Spinal cord (tissue), 10 donors: ENCODE measurements around the gene FADS3. TPM values are rescaled to one million over a fixed set of nuclear protein-coding genes. Genes with fewer than 3 reads are reported as not detected.
A peak's percentile ranks its signal among the peaks of the same experiment; 100 is the strongest.

Source experiments
- DNase-seq, 6 donors: peaks; one replicate each; pipeline versions ENCODE4 v3.0.0 to v3.0.0-alpha.2; 2013 to 2015; ENCODE audit warnings: low spot score in 6 of 6, low read depth in 4 of 6
- H3K27ac ChIP-seq: one replicate; pipeline ENCODE4 v1.5.1; 2013; ENCODE audit warnings: low read depth, low read length, control low read depth
- H3K27me3 ChIP-seq: one replicate; pipeline ENCODE4 v1.6.1; 2013; ENCODE audit warnings: low read length; ENCODE audit not compliant: control insufficient read depth, insufficient read depth
- H3K36me3 ChIP-seq: one replicate; pipeline ENCODE4 v1.6.1; 2013; ENCODE audit warnings: low read length; ENCODE audit not compliant: control insufficient read depth, insufficient read depth
- H3K4me1 ChIP-seq: one replicate; pipeline ENCODE4 v1.6.1; 2013; ENCODE audit warnings: low read length; ENCODE audit not compliant: control insufficient read depth, insufficient read depth
- H3K4me3 ChIP-seq: one replicate; pipeline ENCODE4 v1.5.1; 2013; ENCODE audit warnings: low read depth, low read length, control low read depth
- H3K9me3 ChIP-seq: one replicate; pipeline ENCODE4 v1.6.1; 2013; ENCODE audit warnings: low read length; ENCODE audit not compliant: control insufficient read depth, insufficient read depth
- WGBS: methylation state at CpG from one replicate; pipeline ENCODE4 v1.1.5; 2013; ENCODE audit warnings: missing lambda C conversion rate; ENCODE audit not compliant: insufficient coverage; 5-methylcytosine and 5-hydroxymethylcytosine counted together
- polyA plus RNA-seq, 2 donors: library from polyadenylated mRNA; unstranded; fragments of 120-200 nt; gene quantifications; one replicate each; pipeline ENCODE4 v1.2.1, GENCODE V29; 2013; ENCODE audit not compliant: insufficient read length in 2 of 2
- total RNA-seq, 2 donors: library from RNA; depleted of rRNA in 1 of 2; stranded (reverse); fragments of 120-200 nt in 1 of 2; fragments of >200 nt in 1 of 2; gene quantifications; one replicate each; pipeline versions ENCODE4 v1.2.3 to v1.2.4, GENCODE V29; 2013 to 2014
- donor health status: healthy.

FADS3 gene
- total and polyA plus RNA-seq, 4 donors, result 41.1 to 66.9 (median 60.3) TPM

DNA sequence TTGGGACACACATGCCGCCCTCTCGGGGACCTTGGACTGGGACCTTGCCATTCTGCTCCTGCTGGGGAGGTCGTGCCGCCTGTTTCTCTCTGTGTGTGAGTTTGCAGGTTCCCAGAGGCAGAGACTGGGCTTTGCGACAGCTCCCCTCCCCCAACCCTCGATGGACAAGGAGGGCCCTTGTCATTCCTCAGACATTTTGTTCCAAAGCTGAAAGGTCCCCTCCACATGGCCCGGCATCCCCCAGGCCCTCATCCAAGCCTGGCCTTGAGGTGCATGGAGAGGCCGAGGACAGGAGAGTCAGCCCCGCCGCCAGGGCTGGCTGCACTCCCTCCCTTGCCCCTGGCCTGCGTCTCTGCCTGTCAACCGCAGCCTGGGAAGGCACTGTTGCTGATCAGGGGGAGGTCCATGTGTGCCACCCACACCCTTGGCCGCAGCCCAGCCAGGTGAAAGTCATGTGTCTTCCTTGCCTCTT is 37.6 kb downstream of the FADS3 start:
- H3K27me3 ChIP-seq, result no peaks in the 10 kb centered on the region
- no peaks in the 10 kb centered on the region for H3K9me3 ChIP-seq
- DNase-seq, result peak in 2 of 6 donors; percentile 23 to 58
- WGBS, result 48% methylated on average over 12 of the region's 13 CpGs
- H3K4me3 ChIP-seq, result no peak overlapping the region
- H3K4me1 ChIP-seq, result peaks cover 54% of the 10 kb centered on the region
- peaks cover 100% of the 10 kb centered on the region for H3K36me3 ChIP-seq
- peak overlapping the region; percentile 16 for H3K27ac ChIP-seq

DNA sequence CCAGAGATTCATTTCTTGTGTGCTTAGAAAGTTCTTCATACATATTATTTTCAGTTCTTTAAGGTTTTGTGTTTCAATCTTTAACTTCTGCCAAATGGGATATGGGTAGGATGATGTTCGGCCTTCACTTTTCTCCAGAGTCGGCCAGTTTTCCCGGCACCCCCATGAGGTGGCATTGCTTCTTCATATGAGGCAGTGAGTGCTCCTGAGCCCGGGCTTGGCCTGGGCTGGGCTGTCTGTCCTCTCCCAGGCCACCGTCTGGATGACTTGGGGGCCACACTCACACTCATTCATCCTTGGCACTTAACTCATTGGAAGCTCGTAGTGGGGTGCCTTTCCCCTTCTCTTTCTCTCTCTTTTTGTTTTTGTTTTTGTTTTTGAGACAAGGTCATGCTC is 39.4 kb downstream of the FADS3 start:
- Histone ChIP-seq H3K36me3 (peaks cover 99% of the 10 kb centered on the region), H3K4me3 (no peak overlapping the region), H3K9me3 (no peaks in the 10 kb centered on the region), H3K27ac (no peak overlapping the region), H3K4me1 (peaks cover 54% of the 10 kb centered on the region), H3K27me3 (no peaks in the 10 kb centered on the region)
- 87% methylated on average over 4 of the region's 6 CpGs for WGBS
- DNase-seq, result no peak

DNA sequence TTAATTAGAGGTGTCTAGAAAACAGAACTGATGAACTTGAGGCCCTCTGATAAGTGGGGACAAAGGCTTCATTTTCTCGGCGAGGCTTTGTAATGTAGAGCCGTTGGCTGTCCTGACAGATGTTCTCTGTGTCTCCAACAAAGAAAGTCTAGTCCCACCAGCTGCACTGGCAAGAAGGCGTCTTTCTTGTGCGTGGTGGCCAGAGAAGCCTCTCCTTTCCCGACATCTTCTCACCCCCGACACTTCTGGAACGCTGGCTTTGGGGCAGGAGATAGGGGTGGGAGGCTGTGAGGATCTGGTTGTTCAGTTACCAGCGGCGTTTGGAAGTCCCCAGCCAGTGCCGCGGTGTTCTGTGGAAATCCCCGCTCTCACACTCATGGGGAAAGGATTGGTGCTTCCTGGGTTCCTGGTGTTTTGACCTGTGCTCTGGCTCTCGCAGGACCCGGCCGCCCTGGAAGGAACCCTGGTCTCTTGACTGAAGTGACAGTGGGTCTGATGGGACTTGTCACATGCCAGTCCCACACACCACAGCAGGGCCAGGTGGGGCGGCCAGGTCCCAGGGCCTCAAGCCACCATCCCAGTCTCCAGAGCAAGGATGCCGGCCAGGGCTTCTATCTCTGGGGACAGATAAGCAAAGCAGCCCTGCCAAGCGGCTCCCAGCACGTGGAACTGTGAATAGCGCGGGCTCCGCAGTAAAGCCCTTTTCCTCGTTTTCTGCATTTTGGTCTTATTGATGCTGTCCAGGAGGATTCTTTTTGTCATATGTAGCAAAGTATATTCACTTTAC is 40.0 kb downstream of the FADS3 start:
- peak overlapping the region; percentile 76 for H3K27ac ChIP-seq

DNA sequence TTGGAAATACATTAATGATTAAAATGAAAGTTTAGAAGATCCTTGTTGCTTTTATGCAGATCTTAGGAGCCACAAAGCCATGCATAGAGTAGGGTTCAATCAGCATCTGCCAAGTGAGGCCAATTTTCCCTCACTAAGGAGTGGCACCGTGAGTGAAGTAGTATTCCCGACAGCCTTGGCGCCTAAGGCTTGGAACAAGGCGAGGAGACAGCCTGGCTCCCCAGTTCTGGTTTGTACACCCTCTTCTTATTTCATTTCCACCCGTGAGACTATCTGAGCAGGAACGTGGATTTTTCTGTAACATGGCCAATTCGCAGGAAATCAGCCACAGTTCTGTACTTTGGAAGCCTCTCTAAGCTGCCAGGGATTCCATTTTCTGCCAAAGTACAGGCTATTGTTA is 40.7 kb downstream of the FADS3 start:
- 63% methylated on average over 2 of the region's 7 CpGs for WGBS
- H3K36me3 ChIP-seq, result peaks cover 99% of the 10 kb centered on the region
- peaks cover 46% of the 10 kb centered on the region for H3K4me1 ChIP-seq
- H3K27ac ChIP-seq, result peak overlapping the region; percentile 76
- H3K4me3 ChIP-seq, result no peak overlapping the region
- no peaks in the 10 kb centered on the region for H3K27me3 ChIP-seq
- DNase-seq, result no peak
- H3K9me3 ChIP-seq, result no peaks in the 10 kb centered on the region

More for the DNA sequence above, 40.0 kb downstream of the FADS3 start:
- no peak overlapping the region for H3K4me3 ChIP-seq
- H3K9me3 ChIP-seq, result no peaks in the 10 kb centered on the region
- DNase-seq, result peak in 1 of 6 donors; percentile 75
- no peaks in the 10 kb centered on the region for H3K27me3 ChIP-seq
- peaks cover 53% of the 10 kb centered on the region for H3K4me1 ChIP-seq
- peaks cover 99% of the 10 kb centered on the region for H3K36me3 ChIP-seq
- WGBS, result 82% methylated on average over 10 of the region's 24 CpGs

DNA sequence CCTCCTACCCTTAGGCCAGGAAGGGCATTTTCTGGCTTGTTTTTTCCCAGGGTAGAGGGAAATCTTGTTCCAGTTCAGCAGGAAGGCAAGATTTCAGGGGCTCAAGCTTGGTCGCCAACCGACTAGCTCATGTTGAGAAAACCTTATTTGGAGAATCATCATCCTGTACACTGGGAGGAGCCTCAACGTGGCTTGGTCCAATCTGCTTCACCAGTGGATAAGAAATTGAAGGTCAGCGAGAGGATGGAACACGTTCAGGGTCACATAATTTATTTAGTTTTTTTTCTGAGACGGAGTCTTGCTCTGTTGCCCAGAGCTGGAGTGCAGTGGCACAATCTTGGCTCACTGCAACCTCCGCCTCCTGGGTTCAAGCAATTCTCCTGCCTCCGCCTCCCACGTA is 42.7 kb downstream of the FADS3 start:
- no peak overlapping the region for H3K4me3 ChIP-seq
- peaks cover 98% of the 10 kb centered on the region for H3K36me3 ChIP-seq
- no peaks in the 10 kb centered on the region for H3K9me3 ChIP-seq
- peaks cover 30% of the 10 kb centered on the region for H3K4me1 ChIP-seq
- DNase-seq, result no peak
- H3K27ac ChIP-seq, result no peak overlapping the region
- H3K27me3 ChIP-seq, result no peaks in the 10 kb centered on the region
- 94% methylated on average over 8 of the region's 9 CpGs for WGBS

DNA sequence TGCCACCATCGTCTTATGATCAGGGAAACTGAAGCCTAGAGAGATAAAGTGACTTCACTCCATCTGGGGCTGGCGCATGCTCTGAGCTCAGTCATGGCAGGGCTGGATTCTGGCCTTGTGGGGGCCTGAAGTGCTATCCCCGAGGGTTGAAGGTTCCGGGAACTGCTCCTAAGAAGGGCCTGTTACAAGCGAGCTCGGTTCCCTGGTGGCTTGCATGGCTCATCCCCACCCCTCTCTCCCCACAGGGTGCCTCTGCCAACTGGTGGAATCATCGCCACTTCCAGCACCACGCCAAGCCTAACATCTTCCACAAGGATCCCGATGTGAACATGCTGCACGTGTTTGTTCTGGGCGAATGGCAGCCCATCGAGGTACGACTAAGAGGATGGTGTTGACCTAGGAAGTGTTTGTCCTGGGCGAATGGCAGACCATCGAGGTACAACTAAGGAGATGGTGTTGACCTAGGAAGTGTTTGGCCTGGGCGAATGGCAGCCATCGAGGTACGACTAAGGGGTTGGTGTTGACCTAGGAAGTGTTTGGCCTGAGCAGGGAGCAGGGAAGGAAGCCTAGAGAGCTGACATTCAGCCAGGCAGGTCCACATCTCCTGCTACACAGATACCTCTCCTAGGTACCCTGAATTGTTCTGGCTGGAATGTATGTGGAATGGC is 43.3 kb downstream of the FADS3 start:
- Histone ChIP-seq H3K4me1 (peaks cover 28% of the 10 kb centered on the region), H3K4me3 (no peak overlapping the region), H3K9me3 (no peaks in the 10 kb centered on the region), H3K27me3 (no peaks in the 10 kb centered on the region), H3K27ac (no peak overlapping the region), H3K36me3 (peaks cover 98% of the 10 kb centered on the region)
- WGBS, result 97% methylated on average over 15 of the region's 18 CpGs
- DNase-seq, result no peak

DNA sequence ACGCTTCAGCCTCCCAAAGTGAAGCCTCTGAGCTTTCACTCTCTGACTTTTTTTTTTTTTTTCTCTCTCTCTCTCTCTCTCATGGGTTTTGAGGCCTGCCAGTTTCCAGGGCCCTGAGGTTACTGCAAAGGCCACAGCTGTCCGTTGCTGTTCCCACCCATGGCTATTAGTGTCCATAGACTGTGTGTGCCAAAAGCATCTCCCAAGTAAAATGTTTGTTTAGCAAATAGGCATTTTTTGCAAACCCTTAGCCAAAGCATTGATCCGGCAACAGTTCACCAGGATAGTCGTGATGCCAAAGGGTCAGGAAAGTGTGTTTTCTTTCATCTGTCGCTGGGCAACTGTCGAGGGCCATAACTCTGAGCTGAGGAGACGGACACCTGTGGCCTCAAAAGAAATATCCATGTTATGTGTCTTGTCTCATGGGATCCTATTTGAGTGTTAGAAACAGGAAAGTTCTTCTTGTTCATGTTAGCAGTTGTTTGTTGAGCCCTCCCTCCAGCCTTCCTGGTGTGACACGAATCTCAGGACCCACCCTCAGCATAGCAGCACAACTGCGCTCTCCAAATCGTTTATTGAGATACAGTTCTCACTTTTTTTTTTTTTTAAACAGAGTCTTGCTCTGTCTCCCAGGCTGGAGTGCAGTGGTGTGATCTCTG is 44.9 kb downstream of the FADS3 start:
- Histone ChIP-seq H3K9me3 (no peaks in the 10 kb centered on the region), H3K36me3 (peaks cover 97% of the 10 kb centered on the region), H3K4me3 (no peak overlapping the region), H3K4me1 (peaks cover 33% of the 10 kb centered on the region), H3K27ac (no peak overlapping the region), H3K27me3 (no peaks in the 10 kb centered on the region)
- 73% methylated on average over 6 of the region's 10 CpGs for WGBS
- DNase-seq, result no peak

DNA sequence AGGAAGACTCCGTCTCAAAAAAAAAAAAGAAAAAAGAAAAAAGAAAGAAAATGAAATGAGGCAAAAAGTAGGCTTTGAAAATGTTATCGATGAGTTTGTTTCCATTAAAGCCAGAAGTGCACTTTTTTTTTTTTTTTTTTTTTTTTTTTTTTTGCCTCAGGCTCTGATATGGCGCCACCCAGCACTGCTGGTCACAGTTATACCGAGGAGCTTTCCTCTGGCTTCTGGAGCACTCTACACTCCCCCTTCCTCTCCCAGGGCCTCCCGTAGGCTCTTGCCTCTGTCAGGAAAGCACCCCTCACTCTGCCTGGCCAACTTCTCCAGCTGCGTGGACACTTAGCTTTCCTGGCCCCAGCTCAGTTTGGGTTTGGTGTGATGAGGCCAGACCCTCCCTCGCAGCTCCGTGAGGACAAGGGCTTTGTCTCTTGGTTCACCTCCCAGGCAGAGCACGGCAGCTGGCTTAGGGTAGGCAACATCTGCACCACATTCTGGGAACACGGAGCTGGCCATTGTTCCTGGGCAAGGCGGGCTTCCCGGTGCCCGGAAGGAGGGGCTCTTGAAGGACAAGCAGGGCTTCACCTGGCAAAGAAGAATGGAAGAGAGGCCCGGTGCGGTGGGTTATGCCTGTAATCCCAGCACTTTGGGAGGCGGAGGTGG is 46.3 kb downstream of the FADS3 start:
- no peaks in the 10 kb centered on the region for H3K9me3 ChIP-seq
- peaks cover 96% of the 10 kb centered on the region for H3K36me3 ChIP-seq
- WGBS, result 82% methylated on average over 13 of the region's 16 CpGs
- DNase-seq, result no peak
- no peaks in the 10 kb centered on the region for H3K27me3 ChIP-seq
- H3K4me1 ChIP-seq, result peaks cover 20% of the 10 kb centered on the region
- H3K27ac ChIP-seq, result no peak overlapping the region
- no peak overlapping the region for H3K4me3 ChIP-seq

DNA sequence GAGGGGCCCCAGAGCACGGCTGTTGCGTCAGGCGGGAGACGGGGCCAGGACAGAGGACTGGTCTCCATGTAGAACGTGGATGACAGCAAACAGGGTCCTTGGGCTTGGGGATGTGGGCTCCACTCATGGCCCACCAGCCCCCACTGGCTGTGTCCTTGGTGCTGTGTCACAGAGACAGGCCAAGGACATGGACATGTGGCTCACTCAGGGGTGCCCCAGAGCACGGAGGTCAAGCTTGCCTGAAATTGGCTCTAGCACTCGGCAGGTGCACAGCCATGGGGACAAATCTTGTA is 48.9 kb downstream of the FADS3 start:
- H3K4me1 ChIP-seq, result peaks cover 21% of the 10 kb centered on the region
- DNase-seq, result no peak
- 67% methylated on average over 7 of the region's 7 CpGs for WGBS
- peak overlapping the region; percentile 76 for H3K27ac ChIP-seq
- H3K36me3 ChIP-seq, result peaks cover 92% of the 10 kb centered on the region
- H3K9me3 ChIP-seq, result no peaks in the 10 kb centered on the region
- H3K4me3 ChIP-seq, result no peak overlapping the region
- no peaks in the 10 kb centered on the region for H3K27me3 ChIP-seq
